ENCODE measurements around the gene FAM187B.

FAM187B gene

DNA sequence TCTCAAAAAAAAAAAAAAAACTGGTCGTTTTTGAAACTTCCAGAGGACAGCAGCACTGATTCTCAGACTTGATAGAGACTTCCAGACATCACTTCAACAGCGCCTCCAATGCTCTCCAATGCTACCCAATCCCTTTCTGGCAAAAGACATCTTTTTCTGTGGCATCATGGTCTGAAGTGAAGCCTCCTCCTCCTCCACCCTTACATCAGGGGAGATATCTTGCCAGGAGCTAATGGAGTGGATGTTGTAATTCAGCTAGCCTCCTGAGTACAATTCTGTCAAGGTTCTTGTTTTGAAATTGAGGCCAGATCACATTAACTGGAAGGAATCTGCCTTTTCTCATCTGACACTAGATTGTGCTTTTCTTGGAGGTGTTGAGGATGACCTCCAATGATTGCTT, 49.8 kb downstream of the FAM187B start:
- DNase-seq (ENCODE audit: low read depth), result no peak

DNA sequence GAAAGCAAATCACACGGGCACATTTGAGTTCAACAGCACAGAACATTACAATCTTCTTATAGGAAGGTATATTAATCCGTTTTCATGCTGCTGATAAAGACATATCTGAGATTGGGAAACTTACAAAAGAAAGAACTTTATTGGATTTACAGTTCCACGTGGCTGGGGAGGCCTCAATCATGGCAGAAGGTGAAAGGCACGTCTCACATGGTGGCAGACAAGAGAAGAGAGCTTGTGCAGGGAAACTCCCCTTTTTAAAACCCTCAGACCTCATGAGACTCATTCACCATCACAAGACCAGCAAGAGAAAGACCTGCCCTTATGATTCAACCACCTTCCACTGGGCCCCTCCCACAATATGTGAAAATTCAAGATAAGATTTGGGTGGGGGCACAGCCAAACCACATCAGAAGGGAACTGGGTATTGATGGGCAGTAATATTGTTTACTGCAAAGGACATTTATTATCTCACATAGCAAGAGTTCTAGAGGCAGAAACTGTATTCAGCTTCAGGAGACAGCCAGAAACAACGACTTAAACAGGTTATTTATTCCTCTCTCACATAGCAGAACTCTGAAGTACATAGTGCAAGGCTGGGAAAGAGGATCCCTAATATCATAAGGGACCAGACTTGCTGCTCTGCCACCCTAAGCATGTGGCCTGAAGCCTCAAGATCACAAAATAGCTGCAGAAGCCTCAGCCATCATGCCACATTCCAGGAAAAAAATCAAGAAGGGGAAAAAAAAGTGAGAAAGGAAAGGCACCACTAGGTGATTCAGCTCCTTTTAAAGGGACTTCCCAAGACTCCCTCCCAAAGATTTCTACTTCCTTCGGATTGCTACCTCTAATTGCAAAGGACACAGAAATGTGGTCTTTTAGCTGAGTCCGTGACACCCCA, 50.9 kb downstream of the FAM187B start:
- DNase-seq (ENCODE audit: low read depth), result no peak

DNA sequence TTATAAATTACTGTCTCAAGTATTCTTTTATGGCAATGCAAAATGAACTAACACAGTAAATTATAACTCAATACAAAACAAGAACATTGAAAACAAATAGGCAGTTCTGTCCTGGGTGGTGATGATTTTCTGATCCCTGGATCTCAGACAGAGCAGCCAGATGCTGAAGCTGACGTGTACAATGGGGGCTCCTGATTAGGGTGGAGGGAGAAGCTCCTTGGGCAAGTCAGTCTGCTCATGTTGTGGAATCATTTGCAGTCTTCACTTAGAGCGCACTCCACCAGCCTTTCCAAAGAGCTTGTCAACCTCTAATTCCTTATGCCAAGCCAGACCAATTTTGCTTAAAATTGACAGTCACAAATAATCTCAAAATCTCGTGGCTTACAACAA, 52.4 kb downstream of the FAM187B start:
- DNase-seq (ENCODE audit: low read depth), result no peak
